Upper lobe of left lung (tissue), 6 donors: ENCODE data around the gene STOX2. TPM values are rescaled to one million over a fixed set of nuclear protein-coding genes. Genes with fewer than 3 reads are reported as not detected.

Experiments
- ATAC-seq, 2 donors: fragments of 200-7000 bp; cut with Tn5 transposase; one replicate each; pipeline ENCODE4 v1.9.1; 2022; ENCODE audit warnings: mild to moderate bottlenecking in 2 of 2, moderate library complexity in 2 of 2; ENCODE audit not compliant: low FRiP score in 2 of 2
- DNase-seq, 2 donors: peaks; one replicate each; pipeline ENCODE4 v3.0.0-alpha.2; 2019 to 2020
- H3K27ac ChIP-seq, 4 donors: fragments of 200-600 bp; sonication (generic); one replicate each; pipeline ENCODE4 v1.5.1; 2016 to 2019
- H3K27me3 ChIP-seq, 4 donors: fragments of 200-600 bp; sonication (generic); one replicate each; pipeline ENCODE4 v1.5.1; 2017 to 2019
- H3K36me3 ChIP-seq, 4 donors: fragments of 200-600 bp; sonication (generic); one replicate each; pipeline ENCODE4 v1.5.1; 2016 to 2019
- H3K4me1 ChIP-seq, 4 donors: fragments of 200-600 bp; sonication (generic); one replicate each; pipeline ENCODE4 v1.5.1; 2018 to 2019
- H3K4me3 ChIP-seq, 4 donors: fragments of 200-600 bp; sonication (generic); one replicate each; pipeline ENCODE4 v1.5.1; 2017 to 2019; ENCODE audit warnings: mild to moderate bottlenecking in 2 of 4, moderate library complexity in 1 of 4
- H3K9me3 ChIP-seq, 4 donors: fragments of 200-600 bp; sonication (generic); one replicate each; pipeline ENCODE4 v1.5.1; 2018 to 2019
- CTCF ChIP-seq, 6 experiments: fragments of 450-650 bp in 4 of 6; fragments of 200-600 bp in 2 of 6; sonication (generic) in 2 of 6; IDR thresholded peaks; one replicate each; pipeline ENCODE4 v1.5.1; 2016 to 2019; ENCODE audit warnings: antibody characterized with exemption in 6 of 6
- EP300 ChIP-seq, 4 donors: sonication (generic); formaldehyde crosslinking; IDR thresholded peaks; one replicate each; pipeline ENCODE4 v1.5.1; 2017; ENCODE audit warnings: antibody characterized with exemption in 4 of 4, control low read depth in 2 of 4
- POLR2A ChIP-seq, 4 donors: fragments of 450-650 bp; IDR thresholded peaks; one replicate each; pipeline ENCODE4 v1.5.1; 2016 to 2017; ENCODE audit warnings: antibody characterized with exemption in 4 of 4, mild to moderate bottlenecking in 2 of 4
- POLR2AphosphoS5 ChIP-seq, 2 donors: sonication (generic); formaldehyde crosslinking; IDR thresholded peaks; one replicate each; pipeline ENCODE4 v1.5.1; 2017; ENCODE audit warnings: antibody characterized with exemption in 2 of 2
- WGBS, 2 donors: methylation state at CpG; one replicate each; pipeline ENCODE4 v1.1.5; 2017 to 2018; 5-methylcytosine and 5-hydroxymethylcytosine counted together
- total RNA-seq, 6 donors: library from RNA; depleted of rRNA in 4 of 6; stranded (reverse); fragments of >200 nt in 4 of 6; gene quantifications; one replicate each; pipeline versions ENCODE4 v1.1.0 to v1.2.1, GENCODE V29; 2016 to 2021
- donor health status: DM: no; HTN: no; CAD: no; lungs with moderate emphysema.
- donor health status: DM: no; HTN: yes; CAD: no; lungs with severe emphysema.

The STOX2 gene
- total RNA-seq, 6 donors from 2014 or later: 10.1 to 49.2 (median 24.1) TPM

- Histone ChIP-seq H3K4me1 (no peaks in the 10 kb centered on the region), H3K9me3 (no peaks in the 10 kb centered on the region), H3K27ac (no peak overlapping the region), H3K27me3 (no peaks in the 10 kb centered on the region), H3K4me3 (no peak overlapping the region), H3K36me3 (no peaks in the 10 kb centered on the region)
- ATAC-seq (no peak), DNase-seq (no peak)
- no peak for TF ChIP-seq POLR2AphosphoS5 (IDR thresholded peaks at IDR 0.05)
- 78 to 90% methylated on average over 5 of the region's 5 CpGs for WGBS, 2 donors
These were observed 148.3 kb downstream of the STOX2 start for GRCh38 chr4:184053434-184053833.

- Histone ChIP-seq H3K36me3 (no peaks in the 10 kb centered on the region), H3K4me3 (no peak overlapping the region), H3K9me3 (no peaks in the 10 kb centered on the region), H3K27me3 (no peaks in the 10 kb centered on the region), H3K4me1 (no peaks in the 10 kb centered on the region), H3K27ac (no peak overlapping the region)
- DNase-seq: no peak
- ATAC-seq: no peak
- no peak for TF ChIP-seq CTCF (IDR thresholded peaks at IDR 0.05)
- no peak for TF ChIP-seq EP300 (IDR thresholded peaks at IDR 0.05)
- no peak for TF ChIP-seq POLR2AphosphoS5 (IDR thresholded peaks at IDR 0.05)
- no peak for TF ChIP-seq POLR2A (IDR thresholded peaks at IDR 0.05)
- WGBS, 2 donors: 80 to 88% methylated on average over 14 of the region's 14 CpGs
These were observed 151.8 kb downstream of the STOX2 start for GRCh38 chr4:184056877-184057276.

- Histone ChIP-seq H3K27ac (no peak overlapping the region), H3K4me1 (no peaks in the 10 kb centered on the region), H3K4me3 (no peak overlapping the region), H3K9me3 (no peaks in the 10 kb centered on the region), H3K36me3 (no peaks in the 10 kb centered on the region), H3K27me3 (no peaks in the 10 kb centered on the region)
- TF ChIP-seq POLR2AphosphoS5 (IDR thresholded peaks at IDR 0.05) (no peak), CTCF (IDR thresholded peaks at IDR 0.05) (no peak), EP300 (IDR thresholded peaks at IDR 0.05) (no peak), POLR2A (IDR thresholded peaks at IDR 0.05) (no peak)
- DNase-seq: no peak
- ATAC-seq: no peak
- 87 to 89% methylated on average over 6 of the region's 6 CpGs for WGBS, 2 donors
These were observed 152.9 kb downstream of the STOX2 start for GRCh38 chr4:184058026-184058425.

GRCh38 chr4:184059099-184059498, 154.0 kb downstream of the STOX2 start:
- H3K9me3 ChIP-seq: no peaks in the 10 kb centered on the region
- H3K27me3 ChIP-seq: no peaks in the 10 kb centered on the region
- H3K4me3 ChIP-seq: no peak overlapping the region
- H3K27ac ChIP-seq: no peak overlapping the region
- H3K4me1 ChIP-seq: no peaks in the 10 kb centered on the region
- TF ChIP-seq EP300 (IDR thresholded peaks at IDR 0.05) (no peak), POLR2AphosphoS5 (IDR thresholded peaks at IDR 0.05) (no peak), POLR2A (IDR thresholded peaks at IDR 0.05) (no peak), CTCF (IDR thresholded peaks at IDR 0.05) (no peak)
- ATAC-seq (no peak), DNase-seq (no peak)
- no peaks in the 10 kb centered on the region for H3K36me3 ChIP-seq
- WGBS, 2 donors: 95 to 98% methylated on average over 3 of the region's 3 CpGs

- H3K9me3 ChIP-seq: no peaks in the 10 kb centered on the region
- 91 to 92% methylated on average over 7 of the region's 7 CpGs for WGBS, 2 donors
- no peaks in the 10 kb centered on the region for H3K27me3 ChIP-seq
- no peaks in the 10 kb centered on the region for H3K36me3 ChIP-seq
- H3K27ac ChIP-seq: no peak overlapping the region
- DNase-seq (no peak), ATAC-seq (no peak)
- TF ChIP-seq EP300 (IDR thresholded peaks at IDR 0.05) (no peak), POLR2AphosphoS5 (IDR thresholded peaks at IDR 0.05) (no peak), CTCF (IDR thresholded peaks at IDR 0.05) (no peak), POLR2A (IDR thresholded peaks at IDR 0.05) (no peak)
- peaks cover 0 to 2% (median 0%) of the 10 kb centered on the region in 4 donors for H3K4me1 ChIP-seq
- H3K4me3 ChIP-seq: no peak overlapping the region
These were observed 156.5 kb downstream of the STOX2 start for GRCh38 chr4:184061582-184061981.
